ENCODE measurements around the gene SMAD3. TPM values are rescaled to one million over a fixed set of nuclear protein-coding genes. Genes with fewer than 3 reads are reported as not detected.
A peak's percentile ranks its signal among the peaks of the same experiment; 100 is the strongest.

SMAD3 gene
- total and polyA plus RNA-seq, 10 of the 15 experiments (the other 5 are each of a cell fraction or from before 2014, with no cell fraction given), result 5.6 to 43.2 (median 16.0) TPM

GRCh38 chr15:67079361-67079760 is 14.0 kb downstream of the SMAD3 start:
- H3K4me1 ChIP-seq (ENCODE audit: control insufficient read depth, insufficient read depth, low read length), result peaks cover 93% of the 10 kb centered on the region
- POLR2A ChIA-PET, result interaction anchor here (0.6 to 6.8 kb wide), 7 partner anchors 9 to 38 kb away, joined by 3 to 69 read pairs (median 4); partner anchors contain the start of gene SMAD3
- peaks cover 85% of the 10 kb centered on the region for H3K79me2 ChIP-seq (ENCODE audit: control insufficient read depth, insufficient read depth, low read length)
- no peak overlapping the region for H3K9ac ChIP-seq (ENCODE audit: control insufficient read depth, insufficient read depth, low read length)
- WGBS (ENCODE audit: insufficient coverage, insufficient replicate concordance, low lambda C conversion rate, missing lambda C conversion rate), result 91% methylated on average over 3 of the region's 3 CpGs
- no peak overlapping the region for H2AFZ ChIP-seq (ENCODE audit: control insufficient read depth, low read depth, low read length)
- SMC1A ChIA-PET (ENCODE audit: uncharacterized antibody, unreplicated experiment), result interaction anchor here (0.6 to 13.0 kb wide), 17 partner anchors 9 to 161 kb away, joined by 3 to 247 read pairs (median 14); no protein-coding TSS in a partner anchor
- no peak overlapping the region for H3K4me2 ChIP-seq (ENCODE audit: control insufficient read depth, insufficient read depth)
- DNase-seq (ENCODE audit: low read depth, low spot score) (no peak), ATAC-seq (no peak), FAIRE-seq (no peak)
- peaks cover 1 to 3% of the 10 kb centered on the region in 2 experiments; a peak in 3 of 4 replicates for H3K36me3 ChIP-seq (ENCODE audit: control insufficient read depth in 2 of 2, insufficient read depth in 2 of 2, low read length in 1 of 2)
- intact Hi-C loops (cut with micrococcal nuclease; ENCODE audit: unreplicated experiment) (no loop called here), in situ Hi-C loops (cut with MboI) (loop anchor here (25.0 kb wide), 1 partner anchor 1292 kb away; the partner anchor contains the start of gene DENND4A)
- H3K9me3 ChIP-seq (replicated peaks; ENCODE audit: control insufficient read depth, insufficient read depth, low read length), result no peaks in the 10 kb centered on the region
- 0 out of 2 replicates have a peak, but pooled peaks cover 3% of the 10 kb centered on the region for H4K20me1 ChIP-seq (ENCODE audit: control insufficient read depth, insufficient read depth)
- no TSS peak for BruUV-seq (replicated peaks)
- H3K4me3 ChIP-seq, result no peak overlapping the region
- peak overlapping the region; percentile 93; the same call in 1 of the 2 replicates for H3K27ac ChIP-seq (ENCODE audit: control insufficient read depth, insufficient read depth)
- RAD21 ChIA-PET (ENCODE audit: unreplicated experiment), result interaction anchor here (0.7 to 13.0 kb wide), 9 partner anchors 10 to 225 kb away, joined by 3 to 215 read pairs (median 12); partner anchors contain the start of gene SMAD3
- no peak for TF ChIP-seq MYB (IDR thresholded peaks at IDR 0.05; ENCODE audit: borderline replicate concordance, low read depth, low read length)
- no peak for TF ChIP-seq SMC3 (IDR thresholded peaks at IDR 0.05; ENCODE audit: borderline replicate concordance, low read length)
- TF ChIP-seq SREBF1 (IDR thresholded peaks at IDR 0.05; ENCODE audit: low read length), result no peak
- no peak for TF ChIP-seq TCF12 (IDR thresholded peaks at IDR 0.05; ENCODE audit: low read depth, low read length)
- no peak for TF ChIP-seq ZBED1 (IDR thresholded peaks at IDR 0.05; ENCODE audit: borderline replicate concordance)
- TF ChIP-seq ESRRA (IDR thresholded peaks at IDR 0.05; ENCODE audit: low read length), result no peak
- no peaks in the 10 kb centered on the region for H3K27me3 ChIP-seq (replicated peaks in 1 of 2; ENCODE audit: control insufficient read depth in 2 of 2, insufficient read depth in 2 of 2, low read length in 1 of 2)
- CTCF ChIA-PET, result interaction anchor here (0.8 to 5.2 kb wide), 5 partner anchors 8 to 132 kb away, joined by 3 to 64 read pairs (median 3); no protein-coding TSS in a partner anchor
